GM10266 (cell line): ENCODE results near the gene SLC39A10.
"Not testable (repeated sequence)": the region's sequence is repeated elsewhere in the genome, so short reads cannot be mapped to it uniquely, and the experiment has no call there.

Experiments
- DNase-seq: peaks from one replicate; pipeline ENCODE4 v3.0.0; 2012; ENCODE audit errors: extremely low spot score
- CTCF ChIP-seq: IDR thresholded peaks from 2 replicates; pipeline ENCODE4 v1.5.1; 2012; ENCODE audit warnings: mild to moderate bottlenecking, low read depth; ENCODE audit not compliant: control insufficient read depth, insufficient read depth; ENCODE audit errors: missing control alignments

The SLC39A10 gene

DNA sequence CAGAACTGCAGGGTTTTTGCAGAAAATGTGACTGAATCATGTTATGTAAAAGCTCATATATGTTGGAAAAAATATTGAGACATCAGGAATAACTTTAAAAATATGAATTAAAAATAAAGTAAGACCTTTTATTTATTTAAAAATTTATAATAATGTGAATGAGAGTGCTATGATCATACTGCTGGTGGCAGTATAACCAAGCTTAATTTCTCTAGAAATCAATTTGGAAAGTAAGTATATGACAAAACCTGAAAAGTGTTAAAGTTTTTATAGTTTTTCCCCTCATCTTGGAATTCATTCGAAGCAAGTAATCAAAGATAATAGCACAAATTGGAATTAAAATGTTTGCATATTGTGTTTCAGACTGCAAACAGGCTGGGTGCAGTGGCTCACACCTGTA is 7.5 kb downstream of the SLC39A10 start:
- TF ChIP-seq CTCF, result no peak
- DNase-seq, result no peak

- DNase-seq, result not testable (repeated sequence)
Measured at GRCh38 chr2:195665153-195665552, 8.1 kb downstream of the SLC39A10 start.

DNA sequence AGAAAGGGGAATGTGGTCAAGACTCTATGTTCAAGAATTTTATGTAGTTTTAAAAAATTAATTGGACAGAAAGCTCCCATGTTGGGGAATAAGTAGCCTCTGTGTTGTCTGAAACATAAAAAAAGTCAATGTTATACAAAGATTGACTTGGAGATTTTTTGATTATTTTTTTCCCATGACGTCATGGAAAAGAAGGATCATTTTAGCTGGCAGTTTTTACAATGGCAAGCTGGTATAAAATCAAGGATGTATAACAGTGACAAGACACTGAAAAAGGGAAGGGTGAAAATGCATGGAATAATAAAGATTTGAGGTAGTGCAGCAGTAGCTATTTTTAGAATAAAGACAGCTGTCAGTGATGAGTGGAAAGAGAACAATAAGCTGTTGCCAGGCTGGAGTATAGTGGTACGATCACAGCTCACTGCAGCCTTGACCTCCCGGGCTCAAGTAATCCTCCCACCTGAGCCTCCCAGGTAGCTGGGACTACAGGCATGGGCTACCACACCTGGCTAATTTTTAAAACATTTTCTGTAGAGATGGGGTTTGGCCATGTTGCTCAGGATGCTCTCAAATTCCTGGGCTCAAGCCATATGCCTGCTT is 9.2 kb downstream of the SLC39A10 start:
- DNase-seq, result no peak
- no peak for TF ChIP-seq CTCF

DNA sequence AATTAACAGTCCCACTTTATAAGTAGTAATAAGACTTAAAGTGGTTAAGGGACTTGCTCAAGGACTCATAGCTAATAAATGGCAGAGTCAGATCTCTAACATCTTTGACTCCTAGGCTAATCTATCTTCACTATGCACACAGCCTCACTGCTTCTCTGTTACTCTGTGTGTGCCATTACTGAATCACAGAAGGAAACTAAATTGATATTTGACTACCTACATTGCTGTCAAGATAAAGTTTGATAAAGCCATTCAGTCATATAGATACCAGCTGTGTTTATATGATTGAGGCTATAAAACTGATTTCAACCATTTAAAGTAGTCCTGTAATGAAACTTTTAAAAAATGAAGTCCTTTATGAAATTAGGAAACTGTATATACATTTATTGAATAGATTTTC is 10.9 kb downstream of the SLC39A10 start:
- no peak for TF ChIP-seq CTCF
- no peak for DNase-seq

DNA sequence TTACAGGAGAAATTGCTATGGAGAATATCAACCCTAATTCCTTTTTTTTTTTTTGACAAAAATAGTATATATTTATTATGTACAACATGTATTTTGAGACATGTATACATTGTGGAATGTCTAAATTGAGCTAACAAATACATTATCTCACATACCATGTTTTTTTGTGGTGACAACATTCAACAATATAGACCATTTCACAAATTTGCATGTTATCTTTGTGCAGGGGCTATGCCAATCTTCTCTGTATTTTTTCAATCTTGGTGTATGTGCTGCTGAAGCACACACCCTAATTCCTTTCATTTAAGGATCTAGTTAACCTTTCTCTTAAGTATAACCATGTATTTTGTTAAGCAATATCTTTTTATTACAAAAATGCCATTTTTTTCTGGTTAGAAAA is 13.2 kb downstream of the SLC39A10 start:
- TF ChIP-seq CTCF, result no peak
- no peak for DNase-seq

- TF ChIP-seq CTCF, result no peak
- DNase-seq, result no peak
Measured at GRCh38 chr2:195671563-195671962, 14.5 kb downstream of the SLC39A10 start.

DNA sequence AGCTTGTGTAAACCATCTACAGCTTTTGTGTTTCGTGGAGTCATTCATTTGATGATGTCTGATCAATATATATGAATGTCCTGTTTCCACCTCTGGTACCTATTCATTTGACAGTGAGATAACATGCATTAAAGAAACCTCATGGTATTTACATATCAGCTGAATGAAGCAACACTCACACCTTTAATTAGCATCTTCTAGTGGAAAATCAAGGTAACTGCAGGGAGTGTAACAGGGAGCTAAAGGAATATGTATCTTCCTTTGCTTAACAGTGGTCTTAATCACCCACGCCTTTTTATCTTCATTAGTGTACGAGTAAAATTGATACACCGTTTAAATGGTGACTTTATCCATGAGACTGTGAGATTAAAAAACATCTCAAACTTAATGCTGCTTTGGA is 15.6 kb downstream of the SLC39A10 start:
- DNase-seq, result no peak
- TF ChIP-seq CTCF, result no peak
